Body of pancreas (tissue), 4 donors: ENCODE results near the gene PXDC1.

ENCODE experiments used
- POLR2A ChIP-seq, 3 donors: fragments of 450-650 bp; IDR thresholded peaks; one replicate each; pipeline ENCODE4 v1.6.1; 2016; ENCODE audit warnings: antibody characterized with exemption in 3 of 3, mild to moderate bottlenecking in 2 of 3
- TF ChIP-seq, protein P1 (sequence below), 7 experiments: fragments of 450-650 bp in 4 of 7; fragments of 200-600 bp in 3 of 7; sonication (generic) in 3 of 7; IDR thresholded peaks; one replicate each; pipeline ENCODE4 v1.5.1; 2016 to 2019; ENCODE audit warnings: antibody characterized with exemption in 7 of 7

GRCh38 chr6:3733321-3733925, 18.1 kb downstream of the PXDC1 start:
- TF ChIP-seq, protein P1, sequence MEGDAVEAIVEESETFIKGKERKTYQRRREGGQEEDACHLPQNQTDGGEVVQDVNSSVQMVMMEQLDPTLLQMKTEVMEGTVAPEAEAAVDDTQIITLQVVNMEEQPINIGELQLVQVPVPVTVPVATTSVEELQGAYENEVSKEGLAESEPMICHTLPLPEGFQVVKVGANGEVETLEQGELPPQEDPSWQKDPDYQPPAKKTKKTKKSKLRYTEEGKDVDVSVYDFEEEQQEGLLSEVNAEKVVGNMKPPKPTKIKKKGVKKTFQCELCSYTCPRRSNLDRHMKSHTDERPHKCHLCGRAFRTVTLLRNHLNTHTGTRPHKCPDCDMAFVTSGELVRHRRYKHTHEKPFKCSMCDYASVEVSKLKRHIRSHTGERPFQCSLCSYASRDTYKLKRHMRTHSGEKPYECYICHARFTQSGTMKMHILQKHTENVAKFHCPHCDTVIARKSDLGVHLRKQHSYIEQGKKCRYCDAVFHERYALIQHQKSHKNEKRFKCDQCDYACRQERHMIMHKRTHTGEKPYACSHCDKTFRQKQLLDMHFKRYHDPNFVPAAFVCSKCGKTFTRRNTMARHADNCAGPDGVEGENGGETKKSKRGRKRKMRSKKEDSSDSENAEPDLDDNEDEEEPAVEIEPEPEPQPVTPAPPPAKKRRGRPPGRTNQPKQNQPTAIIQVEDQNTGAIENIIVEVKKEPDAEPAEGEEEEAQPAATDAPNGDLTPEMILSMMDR (IDR thresholded peaks at IDR 0.05) = no peak
- no peak for TF ChIP-seq POLR2A (IDR thresholded peaks at IDR 0.05)
